K562 (cell line): ENCODE results near the gene ATP6V0A1. TPM values are rescaled to one million over a fixed set of nuclear protein-coding genes. Genes with fewer than 3 reads are reported as not detected.

Experiments
- BACH1 ChIP-seq: fragments of 200-800 bp; sonication (Bioruptor generic); IDR thresholded peaks from 2 replicates; pipeline ENCODE4 v1.6.1; 2016; ENCODE audit warnings: missing genetic modification characterization, missing compliant biosample characterization
- DACH1 ChIP-seq: fragments of 450-650 bp; IDR thresholded peaks from 2 replicates; pipeline ENCODE4 v1.6.1; 2018; ENCODE audit not compliant: partially characterized antibody
- ELK1 ChIP-seq: sonication (generic); formaldehyde crosslinking; IDR thresholded peaks from 2 replicates; pipeline ENCODE4 v1.8.1; 2022; ENCODE audit warnings: missing genetic modification reagents
- ETS1 ChIP-seq: conservative IDR thresholded peaks from 2 replicates; pipeline ENCODE4 v1.6.1; 2011; ENCODE audit warnings: low read depth, mild to moderate bottlenecking, low read length; ENCODE audit not compliant: control insufficient read depth
- HDAC2 ChIP-seq: fragments of 450-650 bp; IDR thresholded peaks from 2 replicates; pipeline ENCODE4 v1.6.1; 2016; ENCODE audit warnings: mild to moderate bottlenecking
- HMGN3 ChIP-seq: IDR thresholded peaks from 2 replicates; pipeline ENCODE4 v1.6.1; 2011; ENCODE audit warnings: borderline replicate concordance, low read depth, mild to moderate bottlenecking, mixed read lengths, low read length; ENCODE audit not compliant: insufficient read length; ENCODE audit errors: extremely low read depth
- NFXL1 ChIP-seq: fragments of 450-650 bp; formaldehyde crosslinking; IDR thresholded peaks from 2 replicates; pipeline ENCODE4 v1.4.0; 2021; ENCODE audit warnings: mild to moderate bottlenecking
- PHF20 ChIP-seq: fragments of 450-650 bp; IDR thresholded peaks from 2 replicates; pipeline ENCODE4 v1.6.1; 2018; ENCODE audit not compliant: partially characterized antibody
- PTBP1 ChIP-seq: fragments of 200-400 bp; formaldehyde crosslinking; IDR thresholded peaks from 2 replicates; pipeline ENCODE4 v1.6.1; 2017; ENCODE audit warnings: low read depth, low read length
- SOX6 ChIP-seq: fragments of 450-650 bp; IDR thresholded peaks from 2 replicates; pipeline ENCODE4 v1.6.1; 2014; ENCODE audit warnings: mild to moderate bottlenecking
- SPI1 ChIP-seq: IDR thresholded peaks from 2 replicates; pipeline ENCODE4 v1.6.1; 2011; ENCODE audit warnings: low read depth, low read length, control low read depth, borderline replicate concordance
- SRSF7 ChIP-seq: fragments of 200-400 bp; formaldehyde crosslinking; optimal IDR thresholded peaks from 2 replicates; pipeline ENCODE3; 2017; ENCODE audit warnings: mild to moderate bottlenecking, low read depth, low read length
- YBX1 ChIP-seq: fragments of 450-650 bp; IDR thresholded peaks from 2 replicates; pipeline ENCODE4 v1.7.1; 2016; ENCODE audit warnings: mild to moderate bottlenecking
- YY1 ChIP-seq, 3 experiments: IDR thresholded peaks; 2 replicates each; pipeline ENCODE4 v1.6.1; 2011; ENCODE audit warnings: low read length in 2 of 3, mild to moderate bottlenecking in 2 of 3, moderate library complexity in 2 of 3, borderline replicate concordance in 1 of 3, control low read depth in 1 of 3, low read depth in 1 of 3; ENCODE audit not compliant: insufficient read depth in 3 of 3, insufficient replicate concordance in 2 of 3, control insufficient read depth in 1 of 3, insufficient read length in 1 of 3; ENCODE audit errors: extremely low read depth in 1 of 3
- polyA plus RNA-seq, 8 experiments: library from polyadenylated mRNA; depleted of rRNA in 4 of 8; stranded (reverse) in 5 of 8; unstranded in 3 of 8; fragments of >200 nt; fragmentation: Nextera tagmentation in 2 of 8; fragmentation: Illumina TruSeq in 1 of 8; extraction: Ambion mirVana in 2 of 8; extraction: Trizol in 1 of 8; gene quantifications; 2 replicates each; pipeline versions ENCODE4 v1.2.1 to v1.2.3, GENCODE V29; 2011 to 2014; ENCODE audit warnings: inconsistent platforms in 1 of 8, missing spikeins in 1 of 8
- total RNA-seq, 7 experiments: library from RNA; depleted of rRNA in 6 of 7; stranded (reverse); fragments of >200 nt in 6 of 7; fragmentation: Illumina TruSeq in 2 of 7; extraction: Trizol in 2 of 7; gene quantifications; 2 replicates each; pipeline versions ENCODE4 v1.2.1 to v1.2.3, GENCODE V29; 2011 to 2021; ENCODE audit warnings: low replicate concordance in 1 of 7
- TF ChIP-seq, protein P1 (sequence below): fragments of 250-450 bp; sonication (Bioruptor Pico); IDR thresholded peaks from 2 replicates; pipeline ENCODE4 v1.8.0; 2021; ENCODE audit warnings: moderate library complexity, mild to moderate bottlenecking, inconsistent platforms

Gene ATP6V0A1
- total and polyA plus RNA-seq, 9 of the 15 experiments (the other 6 are each of a cell fraction or from before 2014, with no cell fraction given), result 11.8 to 158 (median 75.5) TPM

- TF ChIP-seq, protein P1, sequence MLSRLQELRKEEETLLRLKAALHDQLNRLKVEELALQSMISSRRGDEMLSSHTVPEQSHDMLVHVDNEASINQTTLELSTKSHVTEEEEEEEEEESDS (CRISPR knock-in tag), result no peak
- TF ChIP-seq SPI1, result peak; percentile 44; the same call in 1 of the 2 replicates
- peak; percentile 59 for TF ChIP-seq HDAC2
- TF ChIP-seq SOX6, result peak; percentile 96
- TF ChIP-seq NFXL1, result no peak
- TF ChIP-seq ELK1, result no peak
- peak; percentile 25; the same call in 1 of the 2 replicates for TF ChIP-seq BACH1 (tag)
- TF ChIP-seq PHF20, result no peak
- peak; percentile 18 for TF ChIP-seq DACH1
- TF ChIP-seq PTBP1, result 0 out of 2 replicates have a peak, but pooled peaks have one; percentile 6
- TF ChIP-seq SRSF7, result no peak
- TF ChIP-seq ETS1, result no peak
- TF ChIP-seq YBX1, result no peak
- no peak for TF ChIP-seq YY1 (IDR thresholded peaks at IDR 0.05; ENCODE audit: borderline replicate concordance in 1 of 3, control insufficient read depth in 1 of 3, extremely low read depth in 1 of 3, insufficient read depth in 3 of 3, insufficient read length in 1 of 3, insufficient replicate concordance in 2 of 3, low read depth in 1 of 3, low read length in 2 of 3)
- no peak for TF ChIP-seq HMGN3
Observed at GRCh38 chr17:42518755-42519545, 60.3 kb downstream of the ATP6V0A1 start (continued).
